Neutrophil (primary cell): ENCODE measurements around the gene CBR1.
"Not testable (repeated sequence)": the region's sequence is repeated elsewhere in the genome, so short reads cannot be mapped to it uniquely, and the experiment has no call there.

Experiments
- H3K27ac ChIP-seq: fragments of 200-600 bp; sonication (generic); 2 replicates; pipeline ENCODE4 v1.5.1; 2016; ENCODE audit warnings: mild to moderate bottlenecking, moderate library complexity
- H3K27me3 ChIP-seq: fragments of 200-600 bp; sonication (generic); 2 replicates; pipeline ENCODE4 v1.6.0; 2016; ENCODE audit warnings: mild to moderate bottlenecking
- H3K36me3 ChIP-seq: fragments of 200-600 bp; sonication (generic); 2 replicates; pipeline ENCODE4 v1.5.1; 2017
- H3K4me1 ChIP-seq, 2 experiments: fragments of 200-600 bp in 1 of 2; sonication (generic) in 1 of 2; 1 replicate in 1 of 2; 2 replicates in 1 of 2; pipeline versions ENCODE4 v1.5.1 to v1.6.1; 2013 to 2016; ENCODE audit warnings: low read depth in 1 of 2, low read length in 1 of 2, mild to moderate bottlenecking in 1 of 2, moderate library complexity in 1 of 2; ENCODE audit not compliant: control insufficient read depth in 1 of 2, insufficient read depth in 1 of 2
- H3K4me3 ChIP-seq, 2 experiments: fragments of 200-600 bp in 1 of 2; sonication (generic) in 1 of 2; 1 replicate in 1 of 2; 2 replicates in 1 of 2; pipeline ENCODE4 v1.5.1; 2013 to 2016; ENCODE audit warnings: low read depth in 1 of 2, low read length in 1 of 2, mild to moderate bottlenecking in 1 of 2, moderate library complexity in 1 of 2
- H3K9me3 ChIP-seq: fragments of 200-600 bp; sonication (generic); 2 replicates; pipeline ENCODE4 v1.5.1; 2016
- CTCF ChIP-seq: fragments of 200-600 bp; sonication (generic); IDR thresholded peaks from 2 replicates; pipeline ENCODE4 v1.5.1; 2016; ENCODE audit warnings: antibody characterized with exemption

Gene CBR1

GRCh38 chr21:36093512-36093911 is 23.7 kb downstream of the CBR1 start:
- no peak for TF ChIP-seq CTCF
- H3K9me3 ChIP-seq, result peaks cover 16% of the 10 kb centered on the region
- no peak overlapping the region for H3K27ac ChIP-seq

DNA sequence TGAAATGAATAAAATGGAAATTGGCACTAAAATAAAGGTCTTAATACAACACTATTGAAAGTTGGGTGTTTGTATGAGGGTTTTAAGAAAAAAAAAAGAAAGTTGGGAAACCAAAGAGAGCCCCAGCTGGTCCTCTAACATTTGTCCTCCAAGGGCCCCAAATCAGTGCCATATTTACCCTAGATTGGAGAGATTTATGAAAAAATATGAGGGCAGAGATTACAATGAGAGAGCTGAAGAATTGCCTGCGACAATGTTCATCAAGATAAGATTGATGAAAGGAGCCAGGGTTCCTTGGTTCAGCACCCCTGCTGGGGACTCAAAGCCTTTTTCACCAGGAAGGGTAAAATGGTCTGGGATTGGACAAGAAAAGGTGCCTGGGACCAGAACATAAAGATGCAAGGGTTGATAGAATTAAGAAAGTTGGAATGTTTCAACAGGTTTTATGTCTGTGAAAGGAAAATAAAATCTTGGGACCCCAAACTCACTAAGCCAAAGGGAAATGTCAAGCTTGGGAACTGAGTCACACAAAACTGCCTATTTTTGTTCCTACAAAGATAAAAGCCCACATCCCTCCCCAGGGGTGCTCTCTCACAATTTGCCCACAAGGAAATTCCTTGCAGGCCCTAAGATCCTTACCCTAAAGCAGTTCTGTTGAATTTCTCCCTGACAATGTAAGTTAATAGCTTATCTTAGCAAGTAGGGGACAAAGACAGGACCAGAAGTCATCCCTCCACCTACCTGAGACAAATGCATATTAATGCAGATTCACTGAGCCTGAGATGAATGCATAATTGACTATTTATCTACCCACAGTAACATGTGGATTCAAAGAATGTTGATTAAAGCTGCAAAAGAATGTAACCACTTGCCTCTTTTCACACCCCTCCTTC is 26.8 kb downstream of the CBR1 start:
- Histone ChIP-seq H3K27me3 (no peaks in the 10 kb centered on the region), H3K4me3 (no peak overlapping the region), H3K27ac (no peak overlapping the region), H3K4me1 (no peaks in the 10 kb centered on the region), H3K36me3 (no peaks in the 10 kb centered on the region), H3K9me3 (peaks cover 16% of the 10 kb centered on the region)
- no peak for TF ChIP-seq CTCF

More at GRCh38 chr21:36093512-36093911, 23.7 kb downstream of the CBR1 start:
- Histone ChIP-seq H3K27me3 (no peaks in the 10 kb centered on the region), H3K4me3 (no peak overlapping the region), H3K4me1 (no peaks in the 10 kb centered on the region), H3K36me3 (no peaks in the 10 kb centered on the region)

DNA sequence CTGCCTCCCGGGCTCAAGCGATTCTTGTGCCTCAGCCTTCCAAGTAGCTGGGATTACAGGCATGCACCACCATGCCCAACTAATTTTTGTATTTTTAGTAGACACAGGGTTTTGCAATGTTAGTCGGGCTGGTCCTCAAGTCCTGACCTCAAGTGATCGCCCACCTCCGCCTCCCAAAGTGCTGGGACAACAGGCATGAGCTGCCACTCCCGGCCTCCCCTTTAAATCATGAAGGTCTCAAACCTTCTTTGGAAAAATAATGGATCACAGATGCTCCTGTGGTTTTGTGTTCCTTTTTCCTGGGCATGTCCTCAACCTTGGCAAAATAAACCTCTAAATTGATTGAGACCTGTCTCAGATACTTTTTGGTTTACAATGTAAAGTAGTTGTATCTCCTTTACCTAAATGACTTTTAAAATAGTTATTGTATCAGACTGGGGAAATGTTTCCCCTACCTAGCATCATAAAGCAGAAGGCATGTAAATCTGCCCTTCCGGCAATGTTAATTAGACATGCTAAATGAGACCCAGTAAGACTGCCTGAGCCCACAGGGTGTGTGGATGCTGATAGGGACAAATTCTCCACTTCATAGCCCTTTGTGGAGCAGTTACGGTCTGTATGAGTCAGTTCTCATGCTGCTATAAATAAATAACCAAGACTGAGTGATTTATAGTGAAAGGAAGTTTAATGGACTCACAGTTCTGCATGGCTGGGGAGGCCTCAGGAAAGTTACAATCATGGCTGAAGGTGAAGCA is 27.8 kb downstream of the CBR1 start:
- Histone ChIP-seq H3K36me3 (no peaks in the 10 kb centered on the region), H3K9me3 (peaks cover 15% of the 10 kb centered on the region), H3K4me3 (no peak overlapping the region), H3K27ac (no peak overlapping the region), H3K27me3 (peaks cover 4% of the 10 kb centered on the region), H3K4me1 (no peaks in the 10 kb centered on the region)
- no peak for TF ChIP-seq CTCF

- no peak overlapping the region for H3K4me3 ChIP-seq
- TF ChIP-seq CTCF, result no peak
- no peaks in the 10 kb centered on the region for H3K36me3 ChIP-seq
- H3K27me3 ChIP-seq, result peaks cover 8% of the 10 kb centered on the region
- peaks cover 9% of the 10 kb centered on the region for H3K9me3 ChIP-seq
- H3K4me1 ChIP-seq, result no peaks in the 10 kb centered on the region
- H3K27ac ChIP-seq, result no peak overlapping the region
Measured at GRCh38 chr21:36098182-36098532, 28.3 kb downstream of the CBR1 start.

- Histone ChIP-seq H3K4me1 (no peaks in the 10 kb centered on the region), H3K27ac (no peak overlapping the region), H3K9me3 (peaks cover 1% of the 10 kb centered on the region), H3K4me3 (no peak overlapping the region), H3K36me3 (no peaks in the 10 kb centered on the region), H3K27me3 (peaks cover 16% of the 10 kb centered on the region)
- no peak for TF ChIP-seq CTCF
Measured at GRCh38 chr21:36099000-36099399, 29.2 kb downstream of the CBR1 start.

DNA sequence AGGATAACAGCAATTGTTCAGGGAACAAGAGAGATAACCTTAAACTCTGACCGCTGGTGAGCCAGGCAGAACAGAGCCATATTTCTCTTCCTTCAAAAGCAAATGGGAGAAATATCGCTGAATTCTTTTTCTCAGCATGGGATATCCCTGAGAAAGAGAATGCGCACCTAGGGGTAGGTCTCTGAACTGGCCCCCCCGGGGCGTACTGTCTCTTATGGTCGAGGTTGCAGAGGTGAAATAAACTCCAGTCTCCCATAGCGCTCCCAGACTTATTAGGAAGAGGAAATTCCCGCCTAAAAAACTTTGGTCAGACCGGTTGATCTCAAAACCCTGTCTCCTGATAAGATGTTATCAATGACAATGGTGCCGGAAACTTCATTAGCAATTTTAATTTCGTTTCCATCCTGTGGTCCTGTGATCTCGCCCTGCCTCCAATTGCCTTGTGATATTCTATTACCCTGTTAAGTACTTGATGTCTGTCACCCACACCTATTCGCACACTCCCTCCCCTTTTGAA is 29.9 kb downstream of the CBR1 start:
- not testable (repeated sequence) for H3K4me3 ChIP-seq, H3K4me1 ChIP-seq, H3K36me3 ChIP-seq, H3K27ac ChIP-seq, H3K9me3 ChIP-seq
- H3K27me3 ChIP-seq, result peaks cover 24% of the 10 kb centered on the region
